Fibroblast of lung (primary cell): ENCODE measurements around the gene SHFL. TPM values are rescaled to one million over a fixed set of nuclear protein-coding genes. Genes with fewer than 3 reads are reported as not detected.

Experiments
- DNase-seq, 2 donors: peaks; one replicate each; pipeline versions ENCODE4 v3.0.0 to v3.0.0-alpha.2; 2010; ENCODE audit warnings: low read depth in 2 of 2
- H2AFZ ChIP-seq: 2 replicates; pipeline ENCODE4 v1.5.1; 2012; ENCODE audit warnings: low read length, control low read depth, inconsistent platforms
- H3K27ac ChIP-seq: 2 replicates; pipeline ENCODE4 v1.5.1; 2011; ENCODE audit warnings: low read length, control low read depth; ENCODE audit not compliant: insufficient read depth
- H3K27me3 ChIP-seq: 2 replicates; pipeline ENCODE4 v1.5.1; 2011; ENCODE audit warnings: mild to moderate bottlenecking, low read length; ENCODE audit not compliant: control insufficient read depth, insufficient read depth
- H3K36me3 ChIP-seq: 2 replicates; pipeline ENCODE4 v1.5.1; 2011; ENCODE audit warnings: low read length; ENCODE audit not compliant: control insufficient read depth, insufficient read depth
- H3K4me1 ChIP-seq: 2 replicates; pipeline ENCODE4 v1.5.1; 2011; ENCODE audit warnings: low read length; ENCODE audit not compliant: control insufficient read depth, insufficient read depth; ENCODE audit errors: extremely low read depth
- H3K4me2 ChIP-seq: 2 replicates; pipeline ENCODE4 v1.5.1; 2011; ENCODE audit warnings: low read length, control low read depth; ENCODE audit not compliant: insufficient read depth; ENCODE audit errors: extremely low read depth
- H3K4me3 ChIP-seq, 4 experiments: fragments of 200-600 bp in 1 of 4; sonication (generic) in 1 of 4; replicated peaks in 1 of 4; 2 replicates each; pipeline ENCODE4 v1.5.1; 2011 to 2016; ENCODE audit warnings: low read length in 4 of 4, low read depth in 3 of 4, mild to moderate bottlenecking in 3 of 4, control low read depth in 2 of 4, inconsistent platforms in 1 of 4, mixed read lengths in 1 of 4; ENCODE audit not compliant: insufficient read depth in 1 of 4; ENCODE audit errors: control extremely low read depth in 1 of 4
- H3K79me2 ChIP-seq: 2 replicates; pipeline ENCODE4 v1.5.1; 2012; ENCODE audit warnings: mild to moderate bottlenecking, low read length, inconsistent platforms; ENCODE audit not compliant: control insufficient read depth, insufficient read depth
- H3K9ac ChIP-seq: 2 replicates; pipeline ENCODE4 v1.5.1; 2011; ENCODE audit warnings: mild to moderate bottlenecking, low read length, control low read depth; ENCODE audit not compliant: insufficient read depth
- H3K9me3 ChIP-seq: 2 replicates; pipeline ENCODE4 v1.5.1; 2012; ENCODE audit warnings: low read depth, low read length; ENCODE audit not compliant: control insufficient read depth, insufficient read depth
- H4K20me1 ChIP-seq: 2 replicates; pipeline ENCODE4 v1.5.1; 2011; ENCODE audit warnings: low read length; ENCODE audit not compliant: control insufficient read depth, insufficient read depth; ENCODE audit errors: extremely low read depth
- CTCF ChIP-seq, 2 donors: IDR thresholded peaks in 1 of 2; conservative IDR thresholded peaks in 1 of 2; 1 replicate in 1 of 2; 2 replicates in 1 of 2; pipeline ENCODE4 v1.5.1; 2011 to 2012; ENCODE audit warnings: low read length in 2 of 2, control low read depth in 1 of 2, inconsistent platforms in 1 of 2, low read depth in 1 of 2, mild to moderate bottlenecking in 1 of 2
- EZH2 ChIP-seq: IDR thresholded peaks from 2 replicates; pipeline ENCODE4 v1.5.1; 2012; ENCODE audit warnings: low read length, control low read depth, mild to moderate bottlenecking; ENCODE audit errors: missing control alignments
- polyA plus RNA-seq, 2 donors: library from polyadenylated mRNA; depleted of rRNA in 1 of 2; stranded (reverse) in 1 of 2; unstranded in 1 of 2; fragments of >200 nt; gene quantifications; 2 replicates each; pipeline ENCODE4 v1.2.1, GENCODE V29; 2011 to 2012; ENCODE audit warnings: missing spikeins in 1 of 2
- total RNA-seq: library from RNA; depleted of rRNA; stranded (reverse); fragments of >200 nt; gene quantifications from 2 replicates; pipeline ENCODE4 v1.2.1, GENCODE V29; 2014

The SHFL gene
- total and polyA plus RNA-seq, 2 donors (not counting 1 experiment from before 2014, with no cell fraction given) = 29.0 to 29.4 TPM

- no peak overlapping the region for H2AFZ ChIP-seq
- H3K9ac ChIP-seq = no peak overlapping the region
- no peaks in the 10 kb centered on the region for H3K36me3 ChIP-seq
- H3K27me3 ChIP-seq = no peaks in the 10 kb centered on the region
- no peak for DNase-seq
- no peaks in the 10 kb centered on the region for H4K20me1 ChIP-seq
- H3K4me2 ChIP-seq = no peak overlapping the region
- H3K79me2 ChIP-seq = no peaks in the 10 kb centered on the region
- H3K9me3 ChIP-seq = no peaks in the 10 kb centered on the region
- no peak overlapping the region for H3K27ac ChIP-seq
- no peak overlapping the region for H3K4me3 ChIP-seq
- no peaks in the 10 kb centered on the region for H3K4me1 ChIP-seq
- TF ChIP-seq EZH2 (no peak), CTCF (conservative IDR thresholded peaks at IDR 0.05 in 1 of 2, IDR thresholded peaks at IDR 0.05 in 1 of 2; ENCODE audit: low read depth in 1 of 2, low read length in 2 of 2) (no peak)
Observed at GRCh38 chr19:10078329-10078728, 7.8 kb upstream of the SHFL start.

GRCh38 chr19:10079031-10079453, 7.1 kb upstream of the SHFL start:
- Histone ChIP-seq H3K36me3 (no peaks in the 10 kb centered on the region), H3K9me3 (no peaks in the 10 kb centered on the region), H4K20me1 (no peaks in the 10 kb centered on the region), H3K4me3 (no peak overlapping the region), H3K79me2 (no peaks in the 10 kb centered on the region), H3K9ac (no peak overlapping the region), H3K27ac (no peak overlapping the region), H3K27me3 (no peaks in the 10 kb centered on the region), H2AFZ (no peak overlapping the region), H3K4me2 (no peak overlapping the region), H3K4me1 (no peaks in the 10 kb centered on the region)
- no peak for DNase-seq
- TF ChIP-seq CTCF (conservative IDR thresholded peaks at IDR 0.05 in 1 of 2, IDR thresholded peaks at IDR 0.05 in 1 of 2; ENCODE audit: low read depth in 1 of 2, low read length in 2 of 2) = no peak
- no peak for TF ChIP-seq EZH2

- Histone ChIP-seq H3K36me3 (no peaks in the 10 kb centered on the region), H3K4me2 (no peak overlapping the region), H3K9me3 (no peaks in the 10 kb centered on the region), H2AFZ (no peak overlapping the region), H3K27ac (no peak overlapping the region), H4K20me1 (no peaks in the 10 kb centered on the region), H3K79me2 (no peaks in the 10 kb centered on the region), H3K4me3 (no peak overlapping the region), H3K9ac (no peak overlapping the region), H3K27me3 (no peaks in the 10 kb centered on the region), H3K4me1 (no peaks in the 10 kb centered on the region)
- DNase-seq = no peak
- TF ChIP-seq CTCF (conservative IDR thresholded peaks at IDR 0.05 in 1 of 2, IDR thresholded peaks at IDR 0.05 in 1 of 2; ENCODE audit: low read depth in 1 of 2, low read length in 2 of 2) = no peak
- no peak for TF ChIP-seq EZH2
Observed at GRCh38 chr19:10083911-10084310, 2.2 kb upstream of the SHFL start.
